ENCODE results near the gene FHIP2A. TPM values are rescaled to one million over a fixed set of nuclear protein-coding genes. Genes with fewer than 3 reads are reported as not detected.
"Not testable (repeated sequence)": the region's sequence is repeated elsewhere in the genome, so short reads cannot be mapped to it uniquely, and the experiment has no call there.

The FHIP2A gene, protein sequence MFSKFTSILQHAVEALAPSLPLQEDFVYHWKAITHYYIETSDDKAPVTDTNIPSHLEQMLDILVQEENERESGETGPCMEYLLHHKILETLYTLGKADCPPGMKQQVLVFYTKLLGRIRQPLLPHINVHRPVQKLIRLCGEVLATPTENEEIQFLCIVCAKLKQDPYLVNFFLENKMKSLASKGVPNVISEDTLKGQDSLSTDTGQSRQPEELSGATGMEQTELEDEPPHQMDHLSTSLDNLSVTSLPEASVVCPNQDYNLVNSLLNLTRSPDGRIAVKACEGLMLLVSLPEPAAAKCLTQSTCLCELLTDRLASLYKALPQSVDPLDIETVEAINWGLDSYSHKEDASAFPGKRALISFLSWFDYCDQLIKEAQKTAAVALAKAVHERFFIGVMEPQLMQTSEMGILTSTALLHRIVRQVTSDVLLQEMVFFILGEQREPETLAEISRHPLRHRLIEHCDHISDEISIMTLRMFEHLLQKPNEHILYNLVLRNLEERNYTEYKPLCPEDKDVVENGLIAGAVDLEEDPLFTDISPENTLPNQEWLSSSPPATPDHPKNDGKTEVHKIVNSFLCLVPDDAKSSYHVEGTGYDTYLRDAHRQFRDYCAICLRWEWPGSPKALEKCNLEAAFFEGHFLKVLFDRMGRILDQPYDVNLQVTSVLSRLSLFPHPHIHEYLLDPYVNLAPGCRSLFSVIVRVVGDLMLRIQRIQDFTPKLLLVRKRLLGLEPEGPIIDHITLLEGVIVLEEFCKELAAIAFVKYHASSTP
- total RNA-seq (10 to 100 TPM; 28.2 to 37.5 (median 28.7) TPM), polyA plus RNA-seq (1 to 10 TPM; 4.6 to 6.4 (median 5.2) TPM)
- long read RNA-seq, donor 1, full-length matches to known transcripts: 2 of 2 reads
- long read RNA-seq, donor 1, partial matches to known transcripts: 0 of 2 reads
- long read RNA-seq, donor 1, other reads (novel, unspliced or antisense): 0 of 2 reads
- long read RNA-seq, donor 2, full-length matches to known transcripts: 2 of 2 reads
- long read RNA-seq, donor 2, partial matches to known transcripts: 0 of 2 reads
- long read RNA-seq, donor 2, other reads (novel, unspliced or antisense): 0 of 2 reads

DNA sequence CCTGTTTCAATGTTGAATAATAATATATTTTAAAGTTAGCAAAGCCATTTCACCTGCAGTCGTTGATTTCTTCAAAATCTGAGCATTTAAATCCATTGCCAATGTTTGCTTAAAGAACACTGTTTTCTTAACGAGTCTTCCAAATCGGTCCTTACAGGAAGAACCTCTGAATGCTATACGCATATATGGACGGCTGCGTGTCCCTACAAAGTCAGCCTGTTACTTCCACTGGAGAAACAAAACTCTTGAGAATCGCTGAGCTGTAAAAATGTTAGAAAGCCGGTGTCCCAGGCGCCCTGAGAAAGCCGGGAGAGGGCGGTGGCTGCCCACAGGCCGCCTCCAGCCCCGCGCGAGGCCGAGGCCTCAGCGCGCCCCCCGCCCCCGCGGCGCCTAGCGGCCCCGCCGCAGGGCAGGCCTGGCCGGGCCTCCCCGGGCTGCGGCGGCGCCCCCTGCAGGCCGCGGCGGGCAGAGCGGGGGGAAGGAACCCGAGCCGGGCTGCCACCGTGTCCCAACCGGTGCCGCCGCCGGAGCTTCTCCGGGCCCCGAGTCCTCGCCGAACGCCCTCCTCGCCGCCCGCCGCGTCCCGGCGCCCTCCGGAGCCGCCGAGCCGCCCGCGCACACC is at the start of gene FHIP2A:
Gene FHIP2A, plus strand, starts transcription at position 488 of the 622 bp plus-strand sequence. CDS start 299 bp downstream, outside the sequence.
- no peaks in the 10 kb centered on the region for H3K36me3 ChIP-seq
- TF ChIP-seq, protein P1, sequence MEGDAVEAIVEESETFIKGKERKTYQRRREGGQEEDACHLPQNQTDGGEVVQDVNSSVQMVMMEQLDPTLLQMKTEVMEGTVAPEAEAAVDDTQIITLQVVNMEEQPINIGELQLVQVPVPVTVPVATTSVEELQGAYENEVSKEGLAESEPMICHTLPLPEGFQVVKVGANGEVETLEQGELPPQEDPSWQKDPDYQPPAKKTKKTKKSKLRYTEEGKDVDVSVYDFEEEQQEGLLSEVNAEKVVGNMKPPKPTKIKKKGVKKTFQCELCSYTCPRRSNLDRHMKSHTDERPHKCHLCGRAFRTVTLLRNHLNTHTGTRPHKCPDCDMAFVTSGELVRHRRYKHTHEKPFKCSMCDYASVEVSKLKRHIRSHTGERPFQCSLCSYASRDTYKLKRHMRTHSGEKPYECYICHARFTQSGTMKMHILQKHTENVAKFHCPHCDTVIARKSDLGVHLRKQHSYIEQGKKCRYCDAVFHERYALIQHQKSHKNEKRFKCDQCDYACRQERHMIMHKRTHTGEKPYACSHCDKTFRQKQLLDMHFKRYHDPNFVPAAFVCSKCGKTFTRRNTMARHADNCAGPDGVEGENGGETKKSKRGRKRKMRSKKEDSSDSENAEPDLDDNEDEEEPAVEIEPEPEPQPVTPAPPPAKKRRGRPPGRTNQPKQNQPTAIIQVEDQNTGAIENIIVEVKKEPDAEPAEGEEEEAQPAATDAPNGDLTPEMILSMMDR (IDR thresholded peaks at IDR 0.05 in 8 of 11, conservative IDR thresholded peaks at IDR 0.05 in 3 of 11): peak in 7 of 11 experiments; percentile 43 to 86 (median 82)
- TF ChIP-seq POLR2AphosphoS5 (IDR thresholded peaks at IDR 0.05) (peak; percentile 54 to 77 (median 70)), POLR2A (IDR thresholded peaks at IDR 0.05) (no peak)
- 2 to 17% (median 3%) methylated on average over 7 to 59 of the region's 59 CpGs for WGBS, 5 donors
- DNase-seq: peak; percentile 97
- peak within 1 kb of the TSS; percentile 97 to 99 (median 98) for H3K27ac ChIP-seq
- peaks cover 17 to 47% (median 39%) of the 10 kb centered on the region in 6 donors for H3K4me1 ChIP-seq
- peak within 1 kb of the TSS; percentile 62 to 89 (median 71) for H3K4me3 ChIP-seq
- no peaks in the 10 kb centered on the region for H3K9me3 ChIP-seq
- intact Hi-C loops (cut with DNase I; ENCODE audit: low total_unique reads): no loop called here
- H3K27me3 ChIP-seq (replicated peaks in 1 of 7): no peaks in the 10 kb centered on the region

DNA sequence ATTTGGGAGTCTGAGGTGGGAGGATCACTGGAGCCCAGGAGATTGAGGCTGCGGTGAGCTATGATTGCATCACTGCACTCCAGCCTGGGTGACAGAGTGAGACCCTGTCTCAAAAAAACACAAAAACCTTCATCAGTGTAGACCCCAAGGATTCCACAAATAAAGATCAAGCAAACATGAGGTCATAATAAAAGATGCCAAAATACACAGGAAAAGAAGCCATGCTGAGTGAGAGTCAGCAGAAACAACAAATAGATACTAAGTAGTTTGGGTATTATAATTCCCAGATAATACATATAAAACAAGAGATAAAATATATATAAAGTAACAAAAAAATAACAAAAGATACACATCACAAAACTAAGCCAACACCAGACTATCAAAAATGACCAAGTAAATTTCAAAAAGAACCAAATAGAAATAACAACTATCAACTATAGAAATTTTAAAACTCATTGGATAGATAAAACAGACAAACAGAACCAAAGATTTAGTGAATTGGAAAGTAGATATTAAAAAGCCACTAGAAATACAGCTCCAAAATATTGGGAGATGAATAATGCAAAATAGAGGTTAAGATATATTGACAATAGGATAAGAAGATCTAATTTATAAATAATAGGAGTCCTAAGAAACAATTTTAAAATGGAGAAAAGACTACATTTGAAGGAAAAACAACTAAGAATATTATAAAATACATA is 48.9 kb upstream of the FHIP2A start:
- no peak overlapping the region for H3K27ac ChIP-seq
- peaks cover 0 to 9% (median 6%) of the 10 kb centered on the region in 6 donors for H3K4me1 ChIP-seq
- 95 to 100% (median 97%) methylated on average over 1 of the region's 1 CpG for WGBS, 5 donors
- no peak for DNase-seq
- no peak overlapping the region for H3K4me3 ChIP-seq
- no peak for TF ChIP-seq POLR2AphosphoS5 (IDR thresholded peaks at IDR 0.05)
- TF ChIP-seq POLR2A (IDR thresholded peaks at IDR 0.05): no peak
- TF ChIP-seq, protein P1 (IDR thresholded peaks at IDR 0.05 in 8 of 11, conservative IDR thresholded peaks at IDR 0.05 in 3 of 11): no peak
- no peaks in the 10 kb centered on the region for H3K36me3 ChIP-seq
- intact Hi-C loops (cut with DNase I; ENCODE audit: low total_unique reads): no loop called here
- H3K9me3 ChIP-seq: no peaks in the 10 kb centered on the region
- H3K27me3 ChIP-seq (replicated peaks in 1 of 7): peaks cover 0 to 14% (median 10%) of the 10 kb centered on the region in 7 donors

DNA sequence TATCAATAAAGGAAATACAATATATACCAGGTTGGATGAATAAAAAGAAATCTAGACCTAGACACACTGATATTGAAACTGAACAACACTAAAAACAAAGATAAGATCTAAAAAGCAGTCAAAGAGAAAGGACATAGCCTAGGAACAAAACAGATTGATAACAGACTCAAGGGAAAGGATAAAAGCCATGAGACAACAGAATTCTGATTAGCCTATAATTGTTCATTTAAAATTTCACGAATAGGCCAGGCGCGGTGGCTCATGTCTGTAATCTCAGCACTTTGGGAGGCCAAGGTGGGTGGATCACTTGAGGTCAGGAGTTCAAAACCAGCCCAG is 48.4 kb upstream of the FHIP2A start:
- H3K27me3 ChIP-seq (replicated peaks in 1 of 7): peaks cover 0 to 9% (median 7%) of the 10 kb centered on the region in 7 donors
- DNase-seq: no peak
- no peak overlapping the region for H3K27ac ChIP-seq
- H3K36me3 ChIP-seq: no peaks in the 10 kb centered on the region
- 33 to 89% (median 67%) methylated on average over 3 of the region's 3 CpGs for WGBS, 5 donors
- no peaks in the 10 kb centered on the region for H3K9me3 ChIP-seq
- H3K4me1 ChIP-seq: peaks cover 0 to 5% (median 2%) of the 10 kb centered on the region in 6 donors
- no peak for TF ChIP-seq POLR2A (IDR thresholded peaks at IDR 0.05)
- TF ChIP-seq, protein P1 (IDR thresholded peaks at IDR 0.05 in 8 of 11, conservative IDR thresholded peaks at IDR 0.05 in 3 of 11): no peak
- no peak for TF ChIP-seq POLR2AphosphoS5 (IDR thresholded peaks at IDR 0.05)
- intact Hi-C loops (cut with DNase I; ENCODE audit: low total_unique reads): no loop called here
- H3K4me3 ChIP-seq: no peak overlapping the region

DNA sequence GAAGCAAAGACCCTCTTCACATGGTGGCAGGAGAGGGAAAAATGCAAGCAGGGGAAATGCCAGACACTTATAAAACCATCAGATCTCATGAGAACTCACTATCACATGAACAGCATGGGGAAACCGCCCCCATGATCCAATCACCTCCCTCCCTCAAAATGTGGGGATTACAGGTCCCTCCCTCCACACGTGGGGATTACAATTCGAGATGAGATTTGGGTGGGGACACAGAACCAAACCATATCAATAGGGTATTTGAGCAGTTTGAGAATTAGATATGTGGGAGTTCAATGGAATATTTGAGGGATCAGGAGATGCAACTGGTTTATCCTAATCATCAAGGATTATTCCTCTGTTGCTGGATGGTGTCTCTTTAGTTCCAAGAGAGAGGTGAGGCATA is 46.5 kb upstream of the FHIP2A start:
- H3K9me3 ChIP-seq; H3K36me3 ChIP-seq; DNase-seq; intact Hi-C loops (cut with DNase I; ENCODE audit: low total_unique reads); H3K4me1 ChIP-seq; H3K27me3 ChIP-seq (replicated peaks in 1 of 7); H3K4me3 ChIP-seq; H3K27ac ChIP-seq: not testable (repeated sequence)
- WGBS, 5 donors: 76 to 96% (median 92%) methylated on average over 3 of the region's 3 CpGs

Measured in spleen (tissue), 13 donors.